Common myeloid progenitor, CD34-positive (primary cell): ENCODE measurements around the gene NSD1.

ENCODE experiments used
- CTCF ChIA-PET: fragments of 350-600 bp; sonication (Branson Sonifier 250); formaldehyde crosslinking; loops from one replicate; lab custom pipeline; 2021; ENCODE audit warnings: antibody characterized with exemption; lab: Charles Lee
- POLR2A ChIA-PET: fragments of 350-600 bp; sonication (Branson Sonifier 250); formaldehyde crosslinking; loops from one replicate; lab custom pipeline; 2021; ENCODE audit warnings: antibody characterized with exemption; lab: Charles Lee
- DNase-seq, 3 donors: peaks; one replicate each; pipeline versions ENCODE4 v3.0.0 to v3.0.0-alpha.2; 2013
- H3K27ac ChIP-seq, 2 experiments: 1 replicate in 1 of 2; 2 replicates in 1 of 2; pipeline ENCODE4 v1.7.0; 2013; ENCODE audit warnings: inconsistent platforms in 2 of 2, low read length in 2 of 2, mild to moderate bottlenecking in 2 of 2, low read depth in 1 of 2, moderate library complexity in 1 of 2; ENCODE audit not compliant: severe bottlenecking in 2 of 2, insufficient read depth in 1 of 2, poor library complexity in 1 of 2
- H3K27me3 ChIP-seq, 5 experiments: replicated peaks in 2 of 5; 1 replicate in 3 of 5; 2 replicates in 2 of 5; pipeline versions ENCODE4 v1.6.1 to v1.7.0; 2013; ENCODE audit warnings: low read length in 4 of 5, mild to moderate bottlenecking in 2 of 5, moderate library complexity in 2 of 5, inconsistent platforms in 1 of 5; ENCODE audit not compliant: insufficient read depth in 5 of 5, control insufficient read depth in 4 of 5
- H3K36me3 ChIP-seq, 4 experiments: 1 replicate in 2 of 4; 2 replicates in 2 of 4; pipeline versions ENCODE4 v1.6.1 to v1.7.0; 2013; ENCODE audit warnings: low read length in 3 of 4, control low read depth in 1 of 4, mild to moderate bottlenecking in 1 of 4; ENCODE audit not compliant: control insufficient read depth in 4 of 4, insufficient read depth in 4 of 4
- H3K4me1 ChIP-seq, 4 experiments: 1 replicate in 3 of 4; 2 replicates in 1 of 4; pipeline versions ENCODE4 v1.6.1 to v1.7.1; 2013; ENCODE audit warnings: low read length in 3 of 4, mild to moderate bottlenecking in 3 of 4, control low read depth in 1 of 4, inconsistent platforms in 1 of 4, moderate library complexity in 1 of 4; ENCODE audit not compliant: control insufficient read depth in 4 of 4, insufficient read depth in 4 of 4; ENCODE audit errors: control extremely low read depth in 1 of 4
- H3K4me3 ChIP-seq, 7 experiments: 1 replicate in 4 of 7; 2 replicates in 3 of 7; pipeline versions ENCODE4 v1.5.1 to v1.7.0; 2013; ENCODE audit warnings: mild to moderate bottlenecking in 7 of 7, low read length in 6 of 7, moderate library complexity in 6 of 7, inconsistent platforms in 2 of 7, low read depth in 2 of 7, control low read depth in 1 of 7; ENCODE audit not compliant: insufficient read depth in 4 of 7, control insufficient read depth in 1 of 7; ENCODE audit errors: extremely low read depth in 1 of 7
- H3K9me3 ChIP-seq, 5 experiments: 1 replicate in 4 of 5; 2 replicates in 1 of 5; pipeline versions ENCODE4 v1.6.1 to v1.7.1; 2013; ENCODE audit warnings: low read length in 4 of 5, mild to moderate bottlenecking in 2 of 5, inconsistent platforms in 1 of 5, low read depth in 1 of 5, moderate library complexity in 1 of 5; ENCODE audit not compliant: control insufficient read depth in 4 of 5, insufficient read depth in 2 of 5; ENCODE audit errors: control extremely low read depth in 1 of 5
- WGBS: methylation state at CpG from one replicate; pipeline ENCODE4 v1.1.5; 2013; ENCODE audit not compliant: insufficient coverage; 5-methylcytosine and 5-hydroxymethylcytosine counted together

The NSD1 gene

GRCh38 chr5:177189416-177189815 is 55.8 kb downstream of the NSD1 start:
- no peak for DNase-seq
- CTCF ChIA-PET, result interaction anchor here (0.9 kb wide), 1 partner anchor 17 kb away, joined by 3 read pairs; no protein-coding TSS in a partner anchor
- POLR2A ChIA-PET, result no interaction called here
- no peak overlapping the region for H3K4me3 ChIP-seq
- peak overlapping the region in 1 of 2 experiments; percentile 5 for H3K27ac ChIP-seq
- H3K4me1 ChIP-seq, result no peaks in the 10 kb centered on the region
- no peaks in the 10 kb centered on the region for H3K9me3 ChIP-seq
- peaks cover 5 to 29% (median 9%) of the 10 kb centered on the region in 4 experiments for H3K36me3 ChIP-seq
- no peaks in the 10 kb centered on the region for H3K27me3 ChIP-seq

DNA sequence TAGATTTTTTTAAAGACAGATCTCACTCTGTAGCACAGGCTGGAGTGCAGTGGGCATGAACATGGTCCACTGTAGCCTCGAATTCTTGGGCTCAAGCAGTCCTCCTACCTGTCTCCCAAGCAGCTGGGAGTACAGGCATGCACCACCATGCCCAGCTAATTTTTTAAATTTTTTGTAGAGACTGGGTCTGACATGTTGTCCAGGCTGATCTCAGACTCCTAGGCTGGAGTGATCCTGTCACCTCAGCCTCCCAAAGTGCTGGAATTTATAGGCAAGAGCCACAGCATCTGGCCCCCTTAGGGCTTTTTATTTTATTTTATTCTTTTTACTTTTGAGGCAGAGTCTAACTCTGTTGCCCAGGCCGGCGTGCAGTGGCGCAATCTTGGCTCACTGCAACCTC is 56.4 kb downstream of the NSD1 start:
- no peak for DNase-seq
- POLR2A ChIA-PET, result no interaction called here
- H3K9me3 ChIP-seq, result no peaks in the 10 kb centered on the region
- no peak overlapping the region for H3K4me3 ChIP-seq
- CTCF ChIA-PET, result interaction anchor here (1.2 kb wide), 1 partner anchor 77 kb away, joined by 3 read pairs; no protein-coding TSS in a partner anchor
- H3K27me3 ChIP-seq, result no peaks in the 10 kb centered on the region
- H3K36me3 ChIP-seq, result peaks cover 5 to 32% (median 9%) of the 10 kb centered on the region in 4 experiments
- H3K27ac ChIP-seq, result no peak overlapping the region
- no peaks in the 10 kb centered on the region for H3K4me1 ChIP-seq
- 98% methylated on average over 4 of the region's 4 CpGs for WGBS

- POLR2A ChIA-PET, result no interaction called here
- peaks cover 14 to 52% (median 23%) of the 10 kb centered on the region in 4 experiments for H3K36me3 ChIP-seq
- no peaks in the 10 kb centered on the region for H3K27me3 ChIP-seq
- no peak for DNase-seq
- WGBS, result 100% methylated on average over 1 of the region's 3 CpGs
- H3K27ac ChIP-seq, result no peak overlapping the region
- no peaks in the 10 kb centered on the region for H3K9me3 ChIP-seq
- no peak overlapping the region for H3K4me3 ChIP-seq
- CTCF ChIA-PET, result interaction anchor here (1.1 to 1.2 kb wide), 2 partner anchors 13 to 80 kb away, joined by 3 to 4 read pairs; no protein-coding TSS in a partner anchor
- no peaks in the 10 kb centered on the region for H3K4me1 ChIP-seq
Observed at GRCh38 chr5:177194268-177194667, 60.7 kb downstream of the NSD1 start.

- no peak overlapping the region for H3K27ac ChIP-seq
- H3K4me1 ChIP-seq, result no peaks in the 10 kb centered on the region
- no peak for DNase-seq
- H3K27me3 ChIP-seq, result no peaks in the 10 kb centered on the region
- POLR2A ChIA-PET, result no interaction called here
- H3K9me3 ChIP-seq, result no peaks in the 10 kb centered on the region
- no peak overlapping the region for H3K4me3 ChIP-seq
- CTCF ChIA-PET, result no interaction called here
- H3K36me3 ChIP-seq, result peaks cover 14 to 59% (median 24%) of the 10 kb centered on the region in 4 experiments
- WGBS, result 99% methylated on average over 5 of the region's 9 CpGs
Observed at GRCh38 chr5:177195307-177195952, 61.9 kb downstream of the NSD1 start.

GRCh38 chr5:177198738-177199137 is 65.2 kb downstream of the NSD1 start:
- no peaks in the 10 kb centered on the region for H3K9me3 ChIP-seq
- H3K27ac ChIP-seq, result no peak overlapping the region
- 100% methylated on average over 1 of the region's 5 CpGs for WGBS
- CTCF ChIA-PET, result no interaction called here
- no peak for DNase-seq
- H3K4me1 ChIP-seq, result no peaks in the 10 kb centered on the region
- peaks cover 19 to 72% (median 30%) of the 10 kb centered on the region in 4 experiments for H3K36me3 ChIP-seq
- H3K4me3 ChIP-seq, result no peak overlapping the region
- POLR2A ChIA-PET, result interaction anchor here (1.0 kb wide), 1 partner anchor 8 kb away, joined by 3 read pairs; no protein-coding TSS in a partner anchor
- H3K27me3 ChIP-seq, result no peaks in the 10 kb centered on the region

- peaks cover 7 to 72% (median 31%) of the 10 kb centered on the region in 4 experiments for H3K36me3 ChIP-seq
- no peak overlapping the region for H3K4me3 ChIP-seq
- no peaks in the 10 kb centered on the region for H3K9me3 ChIP-seq
- 97% methylated on average over 8 of the region's 9 CpGs for WGBS
- POLR2A ChIA-PET, result no interaction called here
- DNase-seq, result no peak
- H3K27ac ChIP-seq, result no peak overlapping the region
- no peaks in the 10 kb centered on the region for H3K27me3 ChIP-seq
- H3K4me1 ChIP-seq, result no peaks in the 10 kb centered on the region
- CTCF ChIA-PET, result interaction anchor here (1.0 to 2.7 kb wide), 3 partner anchors 25 to 91 kb away, joined by 3 to 9 read pairs (median 3); no protein-coding TSS in a partner anchor
Observed at GRCh38 chr5:177204281-177204680, 70.7 kb downstream of the NSD1 start.

DNA sequence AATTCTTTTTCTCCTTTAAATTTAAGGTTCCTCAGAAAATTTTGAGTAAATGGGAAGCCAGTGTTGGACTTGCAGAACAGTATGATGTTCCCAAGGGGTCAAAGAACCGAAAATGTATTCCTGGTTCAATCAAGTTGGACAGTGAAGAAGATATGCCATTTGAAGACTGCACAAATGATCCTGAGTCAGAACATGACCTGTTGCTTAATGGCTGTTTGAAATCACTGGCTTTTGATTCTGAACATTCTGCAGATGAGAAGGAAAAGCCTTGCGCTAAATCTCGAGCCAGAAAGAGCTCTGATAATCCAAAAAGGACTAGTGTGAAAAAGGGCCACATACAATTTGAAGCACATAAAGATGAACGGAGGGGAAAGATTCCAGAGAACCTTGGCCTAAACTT is 76.0 kb downstream of the NSD1 start:
- DNase-seq, result no peak
- POLR2A ChIA-PET, result no interaction called here
- no peaks in the 10 kb centered on the region for H3K9me3 ChIP-seq
- H3K27me3 ChIP-seq, result no peaks in the 10 kb centered on the region
- H3K4me1 ChIP-seq, result no peaks in the 10 kb centered on the region
- H3K27ac ChIP-seq, result no peak overlapping the region
- H3K36me3 ChIP-seq, result peaks cover 30 to 78% (median 49%) of the 10 kb centered on the region in 4 experiments
- CTCF ChIA-PET, result interaction anchor here (0.5 to 2.1 kb wide), 2 partner anchors 67 to 97 kb away, joined by 3 to 10 read pairs; no protein-coding TSS in a partner anchor
- 100% methylated on average over 2 of the region's 4 CpGs for WGBS
- no peak overlapping the region for H3K4me3 ChIP-seq
